A549 (cell line): Measurements from ENCODE around the gene FUT3.

ENCODE experiments used
- CBX2 ChIP-seq: fragments of 200-600 bp; sonication (generic); IDR thresholded peaks from 2 replicates; pipeline ENCODE4 v1.6.1; 2016; ENCODE audit warnings: low read depth, mild to moderate bottlenecking, borderline replicate concordance
- POLR2A ChIP-seq: IDR thresholded peaks from 2 replicates; pipeline ENCODE4 v1.6.1; 2012; ENCODE audit warnings: mild to moderate bottlenecking, low read length

GRCh38 chr19:5844456-5845433 lies 6.5 kb downstream of the FUT3 start:
- TF ChIP-seq CBX2 (no peak), POLR2A (no peak)
